OCI-LY7 (cell line): Measurements from ENCODE around the gene MRPS27. TPM values are rescaled to one million over a fixed set of nuclear protein-coding genes. Genes with fewer than 3 reads are reported as not detected.
A peak's percentile ranks its signal among the peaks of the same experiment; 100 is the strongest.
"Not testable (repeated sequence)": the region's sequence is repeated elsewhere in the genome, so short reads cannot be mapped to it uniquely, and the experiment has no call there.

Source experiments
- BruUV-seq: library from RNA; stranded (reverse); fragments of 400-500 nt; replicated peaks from 2 replicates; lab custom pipeline; 2021; lab: Mats Ljungman, UMichigan
- CTCF ChIA-PET: fragments of 300-600 bp; sonication (Branson Sonifier 250); formaldehyde crosslinking; loops from one replicate; lab custom pipeline; 2022; ENCODE audit warnings: antibody characterized with exemption; ENCODE audit not compliant: unreplicated experiment; lab: Charles Lee
- POLR2A ChIA-PET: fragments of 300-600 bp; sonication (Branson Sonifier 250); formaldehyde crosslinking; loops from one replicate; lab custom pipeline; 2022; ENCODE audit warnings: antibody characterized with exemption; lab: Charles Lee
- DNase-seq: peaks from one replicate; pipeline ENCODE4 v3.0.0-alpha.2; 2015; ENCODE audit warnings: low spot score
- H2AFZ ChIP-seq: fragments of 200-600 bp; sonication (generic), shearing (Covaris generic); 2 replicates; pipeline ENCODE4 v1.6.1; 2014; ENCODE audit warnings: mild to moderate bottlenecking, antibody characterized with exemption, low read length, moderate library complexity
- H3K27ac ChIP-seq: fragments of 200-600 bp; sonication (generic); 2 replicates; pipeline ENCODE4 v1.5.1; 2014; ENCODE audit warnings: mixed run types, low read depth, mild to moderate bottlenecking, moderate library complexity, low read length, inconsistent platforms; ENCODE audit not compliant: poor library complexity, severe bottlenecking
- H3K36me3 ChIP-seq: fragments of 200-600 bp; sonication (generic); 2 replicates; pipeline ENCODE4 v1.6.1; 2014; ENCODE audit warnings: mild to moderate bottlenecking, antibody characterized with exemption, low read length, moderate library complexity, mixed read lengths; ENCODE audit not compliant: insufficient read depth
- H3K4me1 ChIP-seq: fragments of 200-600 bp; sonication (generic); 2 replicates; pipeline ENCODE4 v1.5.1; 2014; ENCODE audit warnings: mild to moderate bottlenecking, low read length; ENCODE audit not compliant: insufficient read depth, poor library complexity, severe bottlenecking
- H3K4me2 ChIP-seq: fragments of 200-600 bp; sonication (generic); 2 replicates; pipeline ENCODE4 v1.6.1; 2014; ENCODE audit warnings: mild to moderate bottlenecking, low read length
- H3K4me3 ChIP-seq: fragments of 200-600 bp; sonication (generic); 2 replicates; pipeline ENCODE4 v1.5.1; 2014; ENCODE audit warnings: mild to moderate bottlenecking, low read depth, low read length; ENCODE audit not compliant: poor library complexity, severe bottlenecking
- H3K79me2 ChIP-seq: fragments of 200-600 bp; sonication (generic); 2 replicates; pipeline ENCODE4 v1.6.1; 2016; ENCODE audit warnings: low read depth, mild to moderate bottlenecking, low read length, moderate library complexity, mixed read lengths; ENCODE audit not compliant: insufficient read depth
- H3K9me2 ChIP-seq: fragments of 200-600 bp; sonication (generic); 2 replicates; pipeline ENCODE4 v1.6.1; 2016; ENCODE audit warnings: mild to moderate bottlenecking, low read length, mixed read lengths; ENCODE audit not compliant: insufficient read depth
- H3K9me3 ChIP-seq: fragments of 200-600 bp; sonication (generic); 2 replicates; pipeline ENCODE4 v1.6.1; 2014; ENCODE audit warnings: mild to moderate bottlenecking, mixed run types, low read length, mixed read lengths
- H4K20me1 ChIP-seq: fragments of 200-600 bp; sonication (generic); 2 replicates; pipeline ENCODE4 v1.6.1; 2014; ENCODE audit warnings: mild to moderate bottlenecking, antibody characterized with exemption, low read length, moderate library complexity, mixed read lengths; ENCODE audit not compliant: insufficient read depth
- EZH2phosphoT487 ChIP-seq: fragments of 200-600 bp; sonication (generic); IDR thresholded peaks from 2 replicates; pipeline ENCODE4 v1.6.1; 2018; ENCODE audit warnings: low read depth, borderline replicate concordance, mild to moderate bottlenecking, mixed run types, antibody characterized with exemption, low read length, moderate library complexity, mixed read lengths
- intact Hi-C: fragments of 100-400 bp; cut with micrococcal nuclease; formaldehyde crosslinking; loops from one replicate; pipeline ENCODE4 v1.10.0; 2022; ENCODE audit not compliant: unreplicated experiment
- total RNA-seq, 2 experiments: library from RNA; depleted of rRNA in 1 of 2; stranded (reverse); fragments of >200 nt in 1 of 2; shearing (Covaris generic) in 1 of 2; gene quantifications; 2 replicates each; pipeline ENCODE4 v1.2.3, GENCODE V29; 2014 to 2022
- TF ChIP-seq, protein P1 (sequence below): fragments of 200-600 bp; sonication (generic); conservative IDR thresholded peaks from 2 replicates; pipeline ENCODE4 v1.5.1; 2014; ENCODE audit warnings: mild to moderate bottlenecking, antibody characterized with exemption, low read length, moderate library complexity, mixed read lengths

The MRPS27 gene
- total RNA-seq, 2 experiments from 2014 or later = 62.6 to 70.9 TPM

DNA sequence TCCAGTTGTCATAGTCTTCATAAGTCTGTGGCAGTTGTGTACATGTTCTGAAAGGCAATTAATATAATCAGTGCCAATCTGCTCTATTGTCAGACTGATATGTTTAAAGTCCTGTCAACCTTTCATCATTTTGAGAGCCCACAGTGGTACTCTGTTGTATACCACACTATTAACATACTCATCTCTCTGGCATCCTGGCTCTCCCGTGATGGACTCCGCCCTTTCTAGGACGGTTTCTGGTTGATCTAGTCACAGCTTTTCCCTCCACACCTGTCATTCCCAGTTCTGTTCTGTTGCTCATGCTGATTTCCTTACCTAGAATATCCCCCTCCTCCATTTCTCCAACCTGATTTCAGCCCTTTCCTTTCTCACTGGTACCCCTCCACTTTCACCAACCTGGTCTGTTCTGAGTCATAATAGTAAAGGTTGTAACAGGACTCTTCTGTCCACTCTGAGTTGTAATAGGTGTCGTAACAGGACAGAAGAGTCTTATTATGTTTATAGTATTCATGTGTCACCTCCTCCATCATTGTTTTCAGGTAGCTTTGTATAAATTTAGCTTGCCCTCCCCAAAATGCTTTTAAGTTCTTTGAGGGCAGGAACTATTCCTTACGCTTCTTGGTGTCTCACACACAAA, 4.3 kb upstream of the MRPS27 start:
- Histone ChIP-seq H3K9me3 (no peaks in the 10 kb centered on the region), H3K4me2 (no peak overlapping the region), H4K20me1 (no peaks in the 10 kb centered on the region), H2AFZ (no peak overlapping the region), H3K9me2 (no peaks in the 10 kb centered on the region), H3K4me3 (no peak overlapping the region), H3K27ac (no peak overlapping the region), H3K4me1 (peaks cover 14% of the 10 kb centered on the region), H3K36me3 (peaks cover 68% of the 10 kb centered on the region), H3K79me2 (peaks cover 15% of the 10 kb centered on the region)
- POLR2A ChIA-PET = no interaction called here
- TF ChIP-seq EZH2phosphoT487 = no peak
- TF ChIP-seq, protein P1, sequence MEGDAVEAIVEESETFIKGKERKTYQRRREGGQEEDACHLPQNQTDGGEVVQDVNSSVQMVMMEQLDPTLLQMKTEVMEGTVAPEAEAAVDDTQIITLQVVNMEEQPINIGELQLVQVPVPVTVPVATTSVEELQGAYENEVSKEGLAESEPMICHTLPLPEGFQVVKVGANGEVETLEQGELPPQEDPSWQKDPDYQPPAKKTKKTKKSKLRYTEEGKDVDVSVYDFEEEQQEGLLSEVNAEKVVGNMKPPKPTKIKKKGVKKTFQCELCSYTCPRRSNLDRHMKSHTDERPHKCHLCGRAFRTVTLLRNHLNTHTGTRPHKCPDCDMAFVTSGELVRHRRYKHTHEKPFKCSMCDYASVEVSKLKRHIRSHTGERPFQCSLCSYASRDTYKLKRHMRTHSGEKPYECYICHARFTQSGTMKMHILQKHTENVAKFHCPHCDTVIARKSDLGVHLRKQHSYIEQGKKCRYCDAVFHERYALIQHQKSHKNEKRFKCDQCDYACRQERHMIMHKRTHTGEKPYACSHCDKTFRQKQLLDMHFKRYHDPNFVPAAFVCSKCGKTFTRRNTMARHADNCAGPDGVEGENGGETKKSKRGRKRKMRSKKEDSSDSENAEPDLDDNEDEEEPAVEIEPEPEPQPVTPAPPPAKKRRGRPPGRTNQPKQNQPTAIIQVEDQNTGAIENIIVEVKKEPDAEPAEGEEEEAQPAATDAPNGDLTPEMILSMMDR = no peak
- no TSS peak for BruUV-seq
- DNase-seq = no peak
- CTCF ChIA-PET = no interaction called here
- intact Hi-C loops = no loop called here

DNA sequence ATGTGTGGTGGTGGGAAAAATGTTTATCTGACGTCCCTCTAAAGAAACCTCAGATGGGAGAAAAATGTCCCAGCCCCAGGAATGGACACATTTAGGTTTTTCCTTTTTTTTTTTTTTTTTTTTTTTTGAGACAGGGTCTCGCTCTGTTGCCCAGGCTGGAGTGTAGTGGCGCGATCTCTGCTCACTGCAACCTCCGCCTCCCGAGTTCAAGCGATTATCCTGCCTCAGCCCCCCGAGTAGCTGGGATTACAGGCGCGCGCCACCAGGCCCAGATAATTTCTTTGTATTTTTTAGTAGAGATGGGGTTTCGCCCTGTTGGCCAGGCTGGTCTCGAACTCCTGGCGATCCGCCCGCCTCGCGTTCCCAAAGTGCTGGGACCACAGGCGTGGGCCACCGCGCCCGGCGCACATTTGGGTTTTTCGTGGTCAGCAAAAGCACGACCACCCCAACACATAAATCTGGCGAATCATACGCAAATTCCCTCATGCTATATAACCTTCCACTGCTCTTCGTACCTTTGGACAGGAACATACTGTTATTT, 535 bp downstream of the MRPS27 start:
- peak overlapping the region; percentile 63 for H3K27ac ChIP-seq
- H2AFZ ChIP-seq = peak overlapping the region; percentile 81; the same call in 1 of the 2 replicates
- H3K4me1 ChIP-seq = peaks cover 38% of the 10 kb centered on the region
- peaks cover 50% of the 10 kb centered on the region for H3K36me3 ChIP-seq
- DNase-seq, H3K9me2 ChIP-seq, CTCF ChIA-PET, intact Hi-C loops, H3K9me3 ChIP-seq, H4K20me1 ChIP-seq, BruUV-seq: not testable (repeated sequence)
- H3K79me2 ChIP-seq = peaks cover 59% of the 10 kb centered on the region
- peak overlapping the region; percentile 89 for H3K4me3 ChIP-seq
- H3K4me2 ChIP-seq = peak overlapping the region; percentile 67
- POLR2A ChIA-PET = interaction anchor here (0.6 to 7.8 kb wide), 7 partner anchors 10 to 531 kb away, joined by 3 to 78 read pairs (median 6); no protein-coding TSS in a partner anchor

DNA sequence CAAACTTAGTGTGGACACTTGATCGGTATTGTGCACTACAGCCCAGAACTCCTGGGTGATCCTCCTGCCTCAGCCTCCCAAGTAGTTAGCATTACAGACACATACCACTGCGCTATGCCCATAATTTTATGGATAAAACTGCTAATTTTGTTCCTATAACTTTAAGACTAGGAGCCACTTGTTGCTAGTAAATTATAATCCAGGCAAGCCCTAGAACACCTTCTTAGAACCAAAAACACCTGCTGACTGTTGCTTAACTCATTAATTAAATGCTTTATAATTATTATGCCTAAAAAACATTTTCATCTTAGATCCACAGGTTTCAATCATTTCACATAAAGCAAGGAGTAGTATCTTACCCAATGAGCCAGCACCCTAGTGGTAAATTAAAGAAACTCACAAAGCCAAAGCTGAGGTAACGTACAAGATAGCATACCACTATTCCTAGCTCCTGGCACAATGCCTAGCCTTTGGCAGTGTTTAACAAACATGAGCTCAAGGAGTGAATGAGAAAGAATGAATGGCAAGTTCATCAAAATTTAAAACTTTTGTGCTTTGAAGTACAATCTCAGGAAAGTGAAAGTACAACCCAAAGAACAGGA, 5.4 kb downstream of the MRPS27 start:
- H3K9me3 ChIP-seq = no peaks in the 10 kb centered on the region
- no TSS peak for BruUV-seq
- peaks cover 74% of the 10 kb centered on the region for H3K36me3 ChIP-seq
- H3K9me2 ChIP-seq = no peaks in the 10 kb centered on the region
- peaks cover 24% of the 10 kb centered on the region for H3K4me1 ChIP-seq
- POLR2A ChIA-PET = interaction anchor here (0.7 to 7.8 kb wide), 5 partner anchors 10 to 503 kb away, joined by 3 to 78 read pairs (median 3); no protein-coding TSS in a partner anchor
- 0 out of 2 replicates have a peak, but pooled peaks cover 3% of the 10 kb centered on the region for H4K20me1 ChIP-seq
- CTCF ChIA-PET = interaction anchor here (1.0 kb wide), 1 partner anchor 22 kb away, joined by 4 read pairs; no protein-coding TSS in a partner anchor
- no peak overlapping the region for H3K27ac ChIP-seq
- H3K4me2 ChIP-seq = peak overlapping the region; percentile 32; the same call in 1 of the 2 replicates
- DNase-seq = no peak
- intact Hi-C loops = no loop called here
- H3K4me3 ChIP-seq = no peak overlapping the region
- no peak for TF ChIP-seq EZH2phosphoT487
- TF ChIP-seq, protein P1 = peak; percentile 66
- peaks cover 60% of the 10 kb centered on the region for H3K79me2 ChIP-seq
- H2AFZ ChIP-seq = no peak overlapping the region
